Right lobe of liver (tissue), 4 donors: ENCODE measurements around the gene CDON.

Experiments used
- CTCF ChIP-seq, 4 donors: fragments of 200-600 bp in 3 of 4; fragments of 450-650 bp in 1 of 4; IDR thresholded peaks; one replicate each; pipeline versions ENCODE4 v1.5.1 to v1.8.0; 2016 to 2022; ENCODE audit warnings: antibody characterized with exemption in 4 of 4, mild to moderate bottlenecking in 2 of 4
- POLR2A ChIP-seq: fragments of 450-650 bp; IDR thresholded peaks from one replicate; pipeline ENCODE4 v1.6.1; 2017; ENCODE audit warnings: antibody characterized with exemption, mild to moderate bottlenecking
- donor health status: DM: no; HTN: no; CAD: no.
- donor health status: DM: no; HTN: no; CAD: no.
- donor health status: DM: no; HTN: yes; CAD: no.

- TF ChIP-seq CTCF (IDR thresholded peaks at IDR 0.05): no peak
- TF ChIP-seq POLR2A: no peak
These were observed 87.0 kb downstream of the CDON start for GRCh38 chr11:125975634-125976033.
